ENCODE results near the gene STXBP6.

The STXBP6 gene

DNA sequence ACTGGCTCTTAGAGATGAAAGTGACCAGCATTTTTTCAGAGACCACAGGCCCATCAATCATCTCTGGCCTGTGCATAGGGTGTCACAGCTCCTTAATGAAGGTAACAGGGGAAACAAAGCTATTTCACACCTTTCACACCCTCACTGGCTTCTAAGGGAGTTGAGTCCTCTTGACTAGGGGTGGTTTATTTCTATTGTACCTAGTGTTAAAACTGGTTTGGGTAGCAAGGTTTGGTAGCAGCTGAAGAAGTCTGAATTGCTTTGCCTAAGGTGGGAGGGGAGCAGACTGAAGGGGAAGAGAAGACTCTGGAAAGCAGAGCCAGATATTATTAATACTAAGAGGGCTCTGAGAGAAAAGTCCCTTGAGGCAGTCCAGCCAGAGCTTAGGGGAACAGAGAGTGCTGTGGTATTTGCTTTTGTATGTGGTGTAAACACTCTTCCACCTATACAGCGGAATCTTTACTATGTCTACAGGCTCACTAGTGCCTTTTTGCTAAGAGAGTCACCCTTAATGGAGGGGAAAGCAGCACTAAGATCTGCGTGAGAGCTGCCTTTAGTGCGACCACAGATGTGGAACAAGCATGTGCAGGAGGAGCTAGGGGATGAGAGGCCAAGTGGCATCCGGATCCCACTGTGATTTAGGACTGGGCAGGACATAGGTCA, 95.8 kb downstream of the STXBP6 start:
- intact Hi-C loops (cut with DNase I; ENCODE audit: low total_unique reads), result no loop called here
- Histone ChIP-seq H3K27me3 (no peaks in the 10 kb centered on the region), H3K9me3 (no peaks in the 10 kb centered on the region), H3K27ac (no peak overlapping the region), H3K36me3 (no peaks in the 10 kb centered on the region), H3K4me1 (peaks cover 0 to 16% (median 4%) of the 10 kb centered on the region in 4 donors), H3K4me3 (no peak overlapping the region)
- TF ChIP-seq, protein P1, sequence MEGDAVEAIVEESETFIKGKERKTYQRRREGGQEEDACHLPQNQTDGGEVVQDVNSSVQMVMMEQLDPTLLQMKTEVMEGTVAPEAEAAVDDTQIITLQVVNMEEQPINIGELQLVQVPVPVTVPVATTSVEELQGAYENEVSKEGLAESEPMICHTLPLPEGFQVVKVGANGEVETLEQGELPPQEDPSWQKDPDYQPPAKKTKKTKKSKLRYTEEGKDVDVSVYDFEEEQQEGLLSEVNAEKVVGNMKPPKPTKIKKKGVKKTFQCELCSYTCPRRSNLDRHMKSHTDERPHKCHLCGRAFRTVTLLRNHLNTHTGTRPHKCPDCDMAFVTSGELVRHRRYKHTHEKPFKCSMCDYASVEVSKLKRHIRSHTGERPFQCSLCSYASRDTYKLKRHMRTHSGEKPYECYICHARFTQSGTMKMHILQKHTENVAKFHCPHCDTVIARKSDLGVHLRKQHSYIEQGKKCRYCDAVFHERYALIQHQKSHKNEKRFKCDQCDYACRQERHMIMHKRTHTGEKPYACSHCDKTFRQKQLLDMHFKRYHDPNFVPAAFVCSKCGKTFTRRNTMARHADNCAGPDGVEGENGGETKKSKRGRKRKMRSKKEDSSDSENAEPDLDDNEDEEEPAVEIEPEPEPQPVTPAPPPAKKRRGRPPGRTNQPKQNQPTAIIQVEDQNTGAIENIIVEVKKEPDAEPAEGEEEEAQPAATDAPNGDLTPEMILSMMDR (IDR thresholded peaks at IDR 0.05), result no peak
- no peak for DNase-seq

DNA sequence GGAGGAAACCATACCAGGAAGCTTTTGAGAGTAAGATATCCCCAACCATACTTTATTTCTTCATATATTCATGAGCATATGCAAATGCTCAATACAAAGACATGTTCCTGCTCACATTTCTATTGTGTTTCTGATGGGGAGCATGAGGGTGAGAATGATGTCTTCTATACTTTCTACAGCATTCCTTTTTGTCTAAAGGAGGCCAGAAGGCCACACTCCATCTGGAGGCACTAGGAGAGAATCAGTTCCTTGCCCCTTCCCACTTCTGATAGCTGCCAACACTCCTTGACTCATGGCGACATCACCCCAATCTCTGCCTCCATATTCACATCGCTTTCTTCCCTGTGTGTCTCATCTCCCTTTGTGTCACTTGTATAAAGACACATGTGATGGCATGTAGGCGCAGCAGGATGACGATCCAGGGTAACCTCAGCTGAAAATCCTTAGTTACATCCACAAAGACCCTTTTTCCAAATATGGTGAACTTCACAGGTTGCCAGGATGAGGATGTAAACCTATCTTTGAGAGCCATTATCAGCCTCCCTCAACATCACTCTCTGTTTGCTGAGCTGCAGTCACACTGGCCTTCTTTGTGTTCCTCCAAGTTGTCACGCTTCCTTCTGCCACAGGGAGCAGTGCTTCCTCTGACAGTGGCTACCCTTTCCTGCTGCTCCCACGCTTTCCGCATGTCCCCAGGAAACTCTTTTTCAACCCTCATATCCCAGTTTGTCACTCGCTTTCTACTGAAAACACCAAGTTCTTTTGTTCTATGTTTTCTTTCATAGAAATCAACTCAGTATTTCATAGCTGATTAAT, 96.9 kb downstream of the STXBP6 start:
- TF ChIP-seq, protein P1 (IDR thresholded peaks at IDR 0.05), result no peak
- Histone ChIP-seq H3K9me3 (no peaks in the 10 kb centered on the region), H3K36me3 (no peaks in the 10 kb centered on the region), H3K4me1 (peaks cover 0 to 6% (median 2%) of the 10 kb centered on the region in 4 donors), H3K27me3 (no peaks in the 10 kb centered on the region), H3K4me3 (no peak overlapping the region), H3K27ac (no peak overlapping the region)
- no peak for DNase-seq
- intact Hi-C loops (cut with DNase I; ENCODE audit: low total_unique reads), result no loop called here

- Histone ChIP-seq H3K36me3 (no peaks in the 10 kb centered on the region), H3K9me3 (no peaks in the 10 kb centered on the region), H3K4me1 (no peaks in the 10 kb centered on the region), H3K4me3 (no peak overlapping the region), H3K27me3 (no peaks in the 10 kb centered on the region), H3K27ac (no peak overlapping the region)
- intact Hi-C loops (cut with DNase I; ENCODE audit: low total_unique reads), result no loop called here
- TF ChIP-seq, protein P1 (IDR thresholded peaks at IDR 0.05), result no peak
- DNase-seq, result no peak
Measured at GRCh38 chr14:24948261-24948847, 101.6 kb downstream of the STXBP6 start.

DNA sequence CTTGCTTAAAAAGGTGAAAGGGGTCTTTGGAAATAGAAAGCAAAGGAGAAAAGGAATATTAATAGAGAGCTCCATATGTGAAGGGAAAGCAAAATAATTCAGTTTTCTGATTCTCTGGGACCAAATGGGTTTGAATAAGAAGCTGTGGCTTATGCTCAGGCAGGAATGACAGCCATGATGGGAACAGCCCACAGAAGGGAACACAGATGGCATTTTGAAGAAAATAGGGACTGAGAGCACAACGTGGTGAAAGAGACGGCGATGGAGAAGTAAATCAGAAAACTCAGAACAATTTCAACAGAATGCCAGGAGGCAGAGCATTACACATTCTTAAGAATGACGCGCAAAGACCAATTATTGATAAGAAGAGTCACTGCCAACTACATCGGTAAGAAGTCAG, 102.8 kb downstream of the STXBP6 start:
- Histone ChIP-seq H3K4me1 (no peaks in the 10 kb centered on the region), H3K36me3 (no peaks in the 10 kb centered on the region), H3K9me3 (no peaks in the 10 kb centered on the region), H3K4me3 (no peak overlapping the region), H3K27me3 (no peaks in the 10 kb centered on the region), H3K27ac (no peak overlapping the region)
- no peak for DNase-seq
- TF ChIP-seq, protein P1 (IDR thresholded peaks at IDR 0.05), result no peak
- intact Hi-C loops (cut with DNase I; ENCODE audit: low total_unique reads), result no loop called here

- no peaks in the 10 kb centered on the region for H3K27me3 ChIP-seq
- no peaks in the 10 kb centered on the region for H3K9me3 ChIP-seq
- no peak overlapping the region for H3K27ac ChIP-seq
- TF ChIP-seq, protein P1 (IDR thresholded peaks at IDR 0.05), result no peak
- intact Hi-C loops (cut with DNase I; ENCODE audit: low total_unique reads), result no loop called here
- DNase-seq, result no peak
- no peaks in the 10 kb centered on the region for H3K4me1 ChIP-seq
- H3K4me3 ChIP-seq, result no peak overlapping the region
- no peaks in the 10 kb centered on the region for H3K36me3 ChIP-seq
Measured at GRCh38 chr14:24944800-24945199, 105.1 kb downstream of the STXBP6 start.
